Measurements from ENCODE around the gene ADGRB3. TPM values are rescaled to one million over a fixed set of nuclear protein-coding genes. Genes with fewer than 3 reads are reported as not detected.

The ADGRB3 gene
- total and polyA plus RNA-seq, 2 donors from 2014 or later = 0.26 to 2.2 TPM

- TF ChIP-seq, protein P1, sequence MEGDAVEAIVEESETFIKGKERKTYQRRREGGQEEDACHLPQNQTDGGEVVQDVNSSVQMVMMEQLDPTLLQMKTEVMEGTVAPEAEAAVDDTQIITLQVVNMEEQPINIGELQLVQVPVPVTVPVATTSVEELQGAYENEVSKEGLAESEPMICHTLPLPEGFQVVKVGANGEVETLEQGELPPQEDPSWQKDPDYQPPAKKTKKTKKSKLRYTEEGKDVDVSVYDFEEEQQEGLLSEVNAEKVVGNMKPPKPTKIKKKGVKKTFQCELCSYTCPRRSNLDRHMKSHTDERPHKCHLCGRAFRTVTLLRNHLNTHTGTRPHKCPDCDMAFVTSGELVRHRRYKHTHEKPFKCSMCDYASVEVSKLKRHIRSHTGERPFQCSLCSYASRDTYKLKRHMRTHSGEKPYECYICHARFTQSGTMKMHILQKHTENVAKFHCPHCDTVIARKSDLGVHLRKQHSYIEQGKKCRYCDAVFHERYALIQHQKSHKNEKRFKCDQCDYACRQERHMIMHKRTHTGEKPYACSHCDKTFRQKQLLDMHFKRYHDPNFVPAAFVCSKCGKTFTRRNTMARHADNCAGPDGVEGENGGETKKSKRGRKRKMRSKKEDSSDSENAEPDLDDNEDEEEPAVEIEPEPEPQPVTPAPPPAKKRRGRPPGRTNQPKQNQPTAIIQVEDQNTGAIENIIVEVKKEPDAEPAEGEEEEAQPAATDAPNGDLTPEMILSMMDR (IDR thresholded peaks at IDR 0.05; ENCODE audit: borderline replicate concordance, extremely low read depth, insufficient read depth) = no peak
- H3K4me3 ChIP-seq (ENCODE audit: low read length in 3 of 3) = no peak overlapping the region
- no peaks in the 10 kb centered on the region for H3K36me3 ChIP-seq (ENCODE audit: control insufficient read depth in 2 of 3, insufficient read depth in 3 of 3, low read length in 3 of 3)
- no peak overlapping the region for H3K27ac ChIP-seq (ENCODE audit: low read depth in 2 of 2, low read length in 2 of 2)
- no peak overlapping the region for H3K9ac ChIP-seq (ENCODE audit: low read length in 3 of 3)
- H3K4me1 ChIP-seq (ENCODE audit: control insufficient read depth in 2 of 3, insufficient read depth in 2 of 3, low read depth in 1 of 3, low read length in 3 of 3) = no peaks in the 10 kb centered on the region
- intact Hi-C loops (cut with DNase I) = no loop called here
- H3K27me3 ChIP-seq (ENCODE audit: control insufficient read depth, insufficient read depth, low read length) = no peaks in the 10 kb centered on the region
- no peak for DNase-seq
- no peaks in the 10 kb centered on the region for H3K9me3 ChIP-seq (ENCODE audit: control insufficient read depth in 2 of 3, insufficient read depth in 1 of 3, low read length in 3 of 3)
- FAIRE-seq = no peak
Measured at GRCh38 chr6:69379518-69379917, 744.4 kb downstream of the ADGRB3 start.

DNA sequence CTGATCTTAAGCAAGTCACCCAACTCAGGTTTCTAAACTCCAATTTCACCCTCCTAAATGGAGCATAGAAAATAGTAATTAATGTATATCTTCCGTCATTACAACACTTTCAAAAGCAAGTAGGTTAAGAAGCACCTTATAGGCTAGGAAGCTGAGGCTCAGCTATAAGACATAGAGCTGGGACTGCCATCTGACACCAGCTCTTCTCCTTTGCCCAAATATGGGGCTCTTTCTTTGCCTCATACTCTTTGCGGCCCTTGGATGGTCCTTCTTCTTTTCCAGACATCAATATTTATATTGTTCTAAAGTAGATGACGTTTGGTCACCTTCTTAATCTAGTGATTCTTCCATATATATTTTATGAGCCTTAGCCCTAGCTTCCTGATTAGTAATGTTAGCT, 748.5 kb downstream of the ADGRB3 start:
- no peaks in the 10 kb centered on the region for H3K36me3 ChIP-seq (ENCODE audit: control insufficient read depth in 2 of 3, insufficient read depth in 3 of 3, low read length in 3 of 3)
- no peaks in the 10 kb centered on the region for H3K9me3 ChIP-seq (ENCODE audit: control insufficient read depth in 2 of 3, insufficient read depth in 1 of 3, low read length in 3 of 3)
- H3K27ac ChIP-seq (ENCODE audit: low read depth in 2 of 2, low read length in 2 of 2) = no peak overlapping the region
- no peak for FAIRE-seq
- H3K27me3 ChIP-seq (ENCODE audit: control insufficient read depth, insufficient read depth, low read length) = no peaks in the 10 kb centered on the region
- TF ChIP-seq, protein P1 (IDR thresholded peaks at IDR 0.05; ENCODE audit: borderline replicate concordance, extremely low read depth, insufficient read depth) = no peak
- no peak for DNase-seq
- no peak overlapping the region for H3K9ac ChIP-seq (ENCODE audit: low read length in 3 of 3)
- H3K4me3 ChIP-seq (ENCODE audit: low read length in 3 of 3) = no peak overlapping the region
- intact Hi-C loops (cut with DNase I) = no loop called here
- no peaks in the 10 kb centered on the region for H3K4me1 ChIP-seq (ENCODE audit: control insufficient read depth in 2 of 3, insufficient read depth in 2 of 3, low read depth in 1 of 3, low read length in 3 of 3)

DNA sequence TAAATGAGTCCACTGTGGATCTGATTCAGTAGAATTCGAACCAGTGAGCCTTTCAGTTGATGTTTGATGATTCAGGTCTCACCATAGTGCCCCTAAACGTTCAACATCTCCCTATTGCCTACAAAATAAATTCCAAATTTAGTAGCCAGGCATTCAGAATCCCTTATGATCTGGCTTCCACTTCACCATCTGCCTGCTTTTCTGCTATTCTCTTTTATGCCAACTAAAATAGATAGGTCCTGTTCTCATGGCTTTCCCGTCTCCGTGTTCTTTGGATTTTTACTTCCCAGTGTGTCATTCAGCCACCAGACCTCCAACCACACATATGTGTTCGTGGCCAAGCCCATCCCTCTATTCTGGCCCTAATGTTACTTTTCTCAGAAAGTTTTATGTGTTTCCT, 751.3 kb downstream of the ADGRB3 start:
- intact Hi-C loops (cut with DNase I) = no loop called here
- no peak overlapping the region for H3K9ac ChIP-seq (ENCODE audit: low read length in 3 of 3)
- no peak for FAIRE-seq
- H3K27ac ChIP-seq (ENCODE audit: low read depth in 2 of 2, low read length in 2 of 2) = no peak overlapping the region
- no peaks in the 10 kb centered on the region for H3K9me3 ChIP-seq (ENCODE audit: control insufficient read depth in 2 of 3, insufficient read depth in 1 of 3, low read length in 3 of 3)
- no peak overlapping the region for H3K4me3 ChIP-seq (ENCODE audit: low read length in 3 of 3)
- no peaks in the 10 kb centered on the region for H3K4me1 ChIP-seq (ENCODE audit: control insufficient read depth in 2 of 3, insufficient read depth in 2 of 3, low read depth in 1 of 3, low read length in 3 of 3)
- H3K36me3 ChIP-seq (ENCODE audit: control insufficient read depth in 2 of 3, insufficient read depth in 3 of 3, low read length in 3 of 3) = no peaks in the 10 kb centered on the region
- no peaks in the 10 kb centered on the region for H3K27me3 ChIP-seq (ENCODE audit: control insufficient read depth, insufficient read depth, low read length)
- TF ChIP-seq, protein P1 (IDR thresholded peaks at IDR 0.05; ENCODE audit: borderline replicate concordance, extremely low read depth, insufficient read depth) = no peak
- no peak for DNase-seq

DNA sequence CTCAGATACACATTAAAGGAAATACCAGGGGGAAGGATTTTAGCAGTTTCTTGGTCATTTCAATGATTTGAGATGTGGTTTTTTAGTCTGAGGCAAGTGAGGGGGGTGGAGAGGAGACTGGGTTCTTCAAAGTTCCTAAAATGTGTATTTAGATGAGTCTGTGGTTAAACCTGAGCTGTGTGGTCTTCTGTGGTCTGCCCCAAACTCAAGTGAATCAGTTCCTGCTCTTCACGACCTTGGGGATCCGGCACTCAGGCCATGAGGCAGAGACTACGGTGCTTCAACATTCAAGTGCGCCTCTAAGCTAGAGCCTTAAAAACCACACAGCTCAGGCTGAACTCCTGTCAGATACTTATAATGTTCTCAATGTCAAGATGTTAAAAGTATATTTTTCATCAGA, 755.0 kb downstream of the ADGRB3 start:
- TF ChIP-seq, protein P1 (IDR thresholded peaks at IDR 0.05; ENCODE audit: borderline replicate concordance, extremely low read depth, insufficient read depth) = no peak
- intact Hi-C loops (cut with DNase I) = no loop called here
- Histone ChIP-seq H3K27me3 (ENCODE audit: control insufficient read depth, insufficient read depth, low read length) (no peaks in the 10 kb centered on the region), H3K36me3 (ENCODE audit: control insufficient read depth in 2 of 3, insufficient read depth in 3 of 3, low read length in 3 of 3) (no peaks in the 10 kb centered on the region), H3K27ac (ENCODE audit: low read depth in 2 of 2, low read length in 2 of 2) (no peak overlapping the region), H3K9me3 (ENCODE audit: control insufficient read depth in 2 of 3, insufficient read depth in 1 of 3, low read length in 3 of 3) (no peaks in the 10 kb centered on the region), H3K4me3 (ENCODE audit: low read length in 3 of 3) (no peak overlapping the region), H3K9ac (ENCODE audit: low read length in 3 of 3) (no peak overlapping the region), H3K4me1 (ENCODE audit: control insufficient read depth in 2 of 3, insufficient read depth in 2 of 3, low read depth in 1 of 3, low read length in 3 of 3) (no peaks in the 10 kb centered on the region)
- FAIRE-seq (no peak), DNase-seq (no peak)

Data from kidney (tissue), 14 donors.